ENCODE measurements around the gene INSR. TPM values are rescaled to one million over a fixed set of nuclear protein-coding genes. Genes with fewer than 3 reads are reported as not detected.
A peak's percentile ranks its signal among the peaks of the same experiment; 100 is the strongest.

INSR gene
- total RNA-seq, 1 experiment from 2014 or later: 13.7 TPM

DNA sequence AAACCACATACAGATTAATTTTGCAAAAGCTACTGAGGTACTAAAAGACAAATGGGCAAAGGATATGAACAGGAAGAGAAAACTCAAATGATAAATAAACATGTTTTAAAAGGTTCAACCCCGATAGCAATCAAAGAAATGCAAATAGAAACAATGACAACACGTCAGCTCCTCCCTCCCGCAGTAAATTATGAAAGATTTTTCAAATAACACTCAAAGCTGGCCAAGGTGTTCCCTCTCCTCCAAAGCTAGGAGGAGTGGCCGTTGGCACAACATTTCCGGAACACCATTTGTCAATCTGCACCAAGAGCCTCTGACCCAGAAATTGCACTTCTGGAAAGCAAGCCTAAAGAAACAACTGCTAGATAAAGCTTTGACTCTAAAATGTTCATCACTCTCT lies 28.3 kb downstream of the INSR start:
- Histone ChIP-seq H3K27me3 (ENCODE audit: low read length) (no peaks in the 10 kb centered on the region), H3K9me3 (ENCODE audit: low read length) (no peaks in the 10 kb centered on the region), H3K9me2 (replicated peaks; ENCODE audit: low read length) (no peaks in the 10 kb centered on the region), H3K27ac (ENCODE audit: low read length) (no peak overlapping the region), H3K79me2 (ENCODE audit: low read length) (no peaks in the 10 kb centered on the region), H4K20me1 (ENCODE audit: low read length) (no peaks in the 10 kb centered on the region), H3K4me2 (ENCODE audit: low read length) (no peak overlapping the region), H3K4me1 (ENCODE audit: insufficient read depth, low read length) (no peaks in the 10 kb centered on the region), H2AFZ (ENCODE audit: low read length) (no peak overlapping the region), H3K36me3 (ENCODE audit: low read depth, low read length) (peaks cover 3% of the 10 kb centered on the region), H3K4me3 (ENCODE audit: low read length) (no peak overlapping the region), H3K9ac (ENCODE audit: low read length) (no peak overlapping the region), H3F3A (ENCODE audit: low read length, unreplicated experiment) (no peaks in the 10 kb centered on the region)
- ATAC-seq: 0 out of 2 replicates have a peak, but pooled peaks have one; percentile 18
- no peak for DNase-seq
- TF ChIP-seq EZH2phosphoT487 (IDR thresholded peaks at IDR 0.05; ENCODE audit: borderline replicate concordance, low read length): no peak
- no peak for TF ChIP-seq EZH2 (IDR thresholded peaks at IDR 0.05; ENCODE audit: low read length, unreplicated experiment)
- TF ChIP-seq, protein P1, sequence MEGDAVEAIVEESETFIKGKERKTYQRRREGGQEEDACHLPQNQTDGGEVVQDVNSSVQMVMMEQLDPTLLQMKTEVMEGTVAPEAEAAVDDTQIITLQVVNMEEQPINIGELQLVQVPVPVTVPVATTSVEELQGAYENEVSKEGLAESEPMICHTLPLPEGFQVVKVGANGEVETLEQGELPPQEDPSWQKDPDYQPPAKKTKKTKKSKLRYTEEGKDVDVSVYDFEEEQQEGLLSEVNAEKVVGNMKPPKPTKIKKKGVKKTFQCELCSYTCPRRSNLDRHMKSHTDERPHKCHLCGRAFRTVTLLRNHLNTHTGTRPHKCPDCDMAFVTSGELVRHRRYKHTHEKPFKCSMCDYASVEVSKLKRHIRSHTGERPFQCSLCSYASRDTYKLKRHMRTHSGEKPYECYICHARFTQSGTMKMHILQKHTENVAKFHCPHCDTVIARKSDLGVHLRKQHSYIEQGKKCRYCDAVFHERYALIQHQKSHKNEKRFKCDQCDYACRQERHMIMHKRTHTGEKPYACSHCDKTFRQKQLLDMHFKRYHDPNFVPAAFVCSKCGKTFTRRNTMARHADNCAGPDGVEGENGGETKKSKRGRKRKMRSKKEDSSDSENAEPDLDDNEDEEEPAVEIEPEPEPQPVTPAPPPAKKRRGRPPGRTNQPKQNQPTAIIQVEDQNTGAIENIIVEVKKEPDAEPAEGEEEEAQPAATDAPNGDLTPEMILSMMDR (conservative IDR thresholded peaks at IDR 0.05; ENCODE audit: low read depth, low read length): no peak
- POLR2A ChIA-PET (ENCODE audit: unreplicated experiment): interaction anchor here (0.7 kb wide), 1 partner anchor 110 kb away, joined by 4 read pairs; no protein-coding TSS in a partner anchor
- CTCF ChIA-PET: no interaction called here
- intact Hi-C loops (cut with micrococcal nuclease): no loop called here
- BruUV-seq (replicated peaks): no TSS peak

DNA sequence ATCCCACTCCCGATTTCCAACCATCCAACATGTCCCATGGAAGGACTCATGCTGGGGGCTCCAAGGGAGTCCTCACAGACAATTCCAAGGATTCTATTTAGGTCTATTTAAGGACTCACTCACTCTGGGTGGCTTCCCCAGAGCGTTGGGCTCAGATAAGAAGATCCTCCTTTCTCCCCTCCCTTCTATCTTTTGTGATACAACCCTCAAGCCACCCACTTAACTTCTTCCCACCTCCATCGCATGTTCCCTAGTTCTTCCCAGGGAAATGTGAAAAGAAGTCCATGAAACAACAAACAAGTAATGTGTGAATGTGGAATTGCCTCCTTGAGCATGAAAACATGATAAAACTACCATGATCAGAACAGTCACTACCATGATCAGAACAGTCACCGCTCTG lies 29.4 kb downstream of the INSR start:
- H3K9me3 ChIP-seq (ENCODE audit: low read length): no peaks in the 10 kb centered on the region
- ChIA-PET POLR2A (ENCODE audit: unreplicated experiment) (no interaction called here), CTCF (interaction anchor here (0.6 kb wide), 1 partner anchor 40 kb away, joined by 3 read pairs; no protein-coding TSS in a partner anchor)
- TF ChIP-seq EZH2phosphoT487 (IDR thresholded peaks at IDR 0.05; ENCODE audit: borderline replicate concordance, low read length) (no peak), EZH2 (IDR thresholded peaks at IDR 0.05; ENCODE audit: low read length, unreplicated experiment) (no peak)
- TF ChIP-seq, protein P1 (conservative IDR thresholded peaks at IDR 0.05; ENCODE audit: low read depth, low read length): no peak
- no peaks in the 10 kb centered on the region for H3K4me1 ChIP-seq (ENCODE audit: insufficient read depth, low read length)
- no peak overlapping the region for H3K27ac ChIP-seq (ENCODE audit: low read length)
- H3K9ac ChIP-seq (ENCODE audit: low read length): no peak overlapping the region
- intact Hi-C loops (cut with micrococcal nuclease): no loop called here
- H2AFZ ChIP-seq (ENCODE audit: low read length): no peak overlapping the region
- H4K20me1 ChIP-seq (ENCODE audit: low read length): no peaks in the 10 kb centered on the region
- no peak overlapping the region for H3K4me2 ChIP-seq (ENCODE audit: low read length)
- H3K79me2 ChIP-seq (ENCODE audit: low read length): no peaks in the 10 kb centered on the region
- no peaks in the 10 kb centered on the region for H3K27me3 ChIP-seq (ENCODE audit: low read length)
- no TSS peak for BruUV-seq (replicated peaks)
- no peaks in the 10 kb centered on the region for H3F3A ChIP-seq (ENCODE audit: low read length, unreplicated experiment)
- DNase-seq: no peak
- H3K4me3 ChIP-seq (ENCODE audit: low read length): no peak overlapping the region
- no peak for ATAC-seq
- H3K36me3 ChIP-seq (ENCODE audit: low read depth, low read length): peaks cover 3% of the 10 kb centered on the region
- H3K9me2 ChIP-seq (replicated peaks; ENCODE audit: low read length): no peaks in the 10 kb centered on the region

DNA sequence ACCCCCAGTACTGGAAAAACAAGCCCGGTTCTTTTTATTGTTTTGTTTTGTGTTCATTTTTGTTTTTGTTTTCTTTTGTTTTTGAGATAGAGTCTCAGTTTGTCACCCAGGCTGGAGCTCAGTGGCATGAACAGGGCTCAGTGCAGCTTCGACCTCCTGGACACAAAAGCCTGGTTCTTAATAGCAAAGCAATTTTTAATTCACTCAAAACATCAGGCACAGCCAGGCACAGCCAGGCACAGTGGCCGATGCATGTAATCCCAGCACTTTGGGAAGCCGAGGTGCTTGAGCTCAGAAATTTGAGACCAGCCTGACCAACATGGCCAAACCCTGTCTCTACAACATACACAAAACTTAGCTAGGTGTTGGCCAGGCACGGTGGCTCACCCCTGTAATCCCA lies 30.7 kb downstream of the INSR start:
- H3K27ac ChIP-seq (ENCODE audit: low read length): no peak overlapping the region
- POLR2A ChIA-PET (ENCODE audit: unreplicated experiment): no interaction called here
- no peak overlapping the region for H3K4me2 ChIP-seq (ENCODE audit: low read length)
- H3K4me1 ChIP-seq (ENCODE audit: insufficient read depth, low read length): no peaks in the 10 kb centered on the region
- H3F3A ChIP-seq (ENCODE audit: low read length, unreplicated experiment): no peaks in the 10 kb centered on the region
- DNase-seq (no peak), ATAC-seq (no peak)
- no peaks in the 10 kb centered on the region for H3K9me2 ChIP-seq (replicated peaks; ENCODE audit: low read length)
- intact Hi-C loops (cut with micrococcal nuclease): no loop called here
- CTCF ChIA-PET: interaction anchor here (0.6 kb wide), 1 partner anchor 79 kb away, joined by 4 read pairs; no protein-coding TSS in a partner anchor
- no peaks in the 10 kb centered on the region for H4K20me1 ChIP-seq (ENCODE audit: low read length)
- TF ChIP-seq, protein P1 (conservative IDR thresholded peaks at IDR 0.05; ENCODE audit: low read depth, low read length): no peak
- TF ChIP-seq EZH2phosphoT487 (IDR thresholded peaks at IDR 0.05; ENCODE audit: borderline replicate concordance, low read length) (no peak), EZH2 (IDR thresholded peaks at IDR 0.05; ENCODE audit: low read length, unreplicated experiment) (no peak)
- BruUV-seq (replicated peaks): no TSS peak
- H2AFZ ChIP-seq (ENCODE audit: low read length): no peak overlapping the region
- no peaks in the 10 kb centered on the region for H3K27me3 ChIP-seq (ENCODE audit: low read length)
- no peaks in the 10 kb centered on the region for H3K79me2 ChIP-seq (ENCODE audit: low read length)
- H3K36me3 ChIP-seq (ENCODE audit: low read depth, low read length): peaks cover 3% of the 10 kb centered on the region
- H3K4me3 ChIP-seq (ENCODE audit: low read length): no peak overlapping the region
- no peak overlapping the region for H3K9ac ChIP-seq (ENCODE audit: low read length)
- H3K9me3 ChIP-seq (ENCODE audit: low read length): no peaks in the 10 kb centered on the region
